IPS-18a (cell line): ENCODE data around the gene FASTK.

Source experiments
- H3K27ac ChIP-seq: one replicate; pipeline ENCODE4 v1.5.1; 2013; ENCODE audit warnings: low read length
- H3K27me3 ChIP-seq: one replicate; pipeline ENCODE4 v1.6.1; 2013; ENCODE audit warnings: mild to moderate bottlenecking, low read length; ENCODE audit not compliant: control insufficient read depth, insufficient read depth
- H3K36me3 ChIP-seq: one replicate; pipeline ENCODE4 v1.6.1; 2013; ENCODE audit warnings: low read depth, low read length; ENCODE audit not compliant: control insufficient read depth
- H3K4me1 ChIP-seq: one replicate; pipeline ENCODE4 v1.6.1; 2013; ENCODE audit warnings: low read depth, low read length; ENCODE audit not compliant: control insufficient read depth
- H3K4me3 ChIP-seq: one replicate; pipeline ENCODE4 v1.5.1; 2013; ENCODE audit warnings: low read length
- H3K9ac ChIP-seq: one replicate; pipeline ENCODE4 v1.6.1; 2013; ENCODE audit warnings: mild to moderate bottlenecking, low read length, moderate library complexity
- H3K9me3 ChIP-seq: one replicate; pipeline ENCODE4 v1.6.1; 2013; ENCODE audit warnings: low read depth, low read length; ENCODE audit not compliant: control insufficient read depth

FASTK gene

GRCh38 chr7:151104411-151105235 is 24.0 kb upstream of the FASTK start:
- Histone ChIP-seq H3K9me3 (no peaks in the 10 kb centered on the region), H3K27me3 (no peaks in the 10 kb centered on the region), H3K9ac (peak overlapping the region; percentile 28), H3K27ac (peak overlapping the region; percentile 40), H3K4me3 (peak overlapping the region; percentile 42), H3K36me3 (no peaks in the 10 kb centered on the region), H3K4me1 (peaks cover 18% of the 10 kb centered on the region)

DNA sequence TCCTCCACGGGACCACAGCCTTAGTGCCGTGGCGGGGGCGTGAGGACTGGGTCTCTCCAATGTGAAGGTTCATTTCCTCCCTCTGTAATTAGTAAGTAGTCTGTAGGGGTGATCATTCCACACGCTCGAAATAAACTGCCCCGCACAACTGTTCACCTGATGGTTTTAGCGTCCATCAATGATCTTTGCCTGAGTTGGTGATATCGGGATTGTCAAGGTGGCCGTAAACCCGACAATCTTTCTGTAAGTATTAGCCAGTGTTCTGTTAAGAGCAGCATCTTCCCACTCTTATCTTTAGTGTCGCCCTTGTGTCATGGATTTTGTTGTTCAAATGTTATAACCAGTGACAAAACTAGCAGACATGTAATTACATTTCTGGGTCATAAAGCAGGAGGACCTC is 23.4 kb upstream of the FASTK start:
- H3K27ac ChIP-seq: peak overlapping the region; percentile 40
- peak overlapping the region; percentile 28 for H3K9ac ChIP-seq
- no peaks in the 10 kb centered on the region for H3K27me3 ChIP-seq
- H3K36me3 ChIP-seq: no peaks in the 10 kb centered on the region
- no peaks in the 10 kb centered on the region for H3K9me3 ChIP-seq
- H3K4me1 ChIP-seq: peaks cover 18% of the 10 kb centered on the region
- peak overlapping the region; percentile 42 for H3K4me3 ChIP-seq

DNA sequence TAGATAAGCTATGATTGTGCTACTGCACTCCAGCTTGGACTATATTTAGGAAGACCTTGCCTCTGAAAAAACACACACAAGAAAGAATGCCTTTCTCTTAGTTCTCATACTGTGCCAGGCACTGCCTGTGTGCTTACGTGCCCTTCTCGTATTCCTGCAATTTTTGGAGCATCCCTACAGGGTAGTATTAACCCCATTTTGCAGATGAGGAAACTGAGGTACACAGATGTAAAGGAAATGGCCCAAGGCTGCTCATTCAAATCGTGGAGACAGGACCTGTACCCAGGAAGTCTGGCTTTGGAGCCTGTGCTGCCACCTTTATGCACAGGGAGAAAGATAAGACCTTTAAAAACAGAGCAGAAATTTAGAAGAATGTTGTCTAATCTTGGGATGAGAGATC is 22.4 kb upstream of the FASTK start:
- no peaks in the 10 kb centered on the region for H3K9me3 ChIP-seq
- H3K4me3 ChIP-seq: no peak overlapping the region
- peaks cover 18% of the 10 kb centered on the region for H3K4me1 ChIP-seq
- no peaks in the 10 kb centered on the region for H3K27me3 ChIP-seq
- no peaks in the 10 kb centered on the region for H3K36me3 ChIP-seq
- H3K27ac ChIP-seq: no peak overlapping the region
- no peak overlapping the region for H3K9ac ChIP-seq

DNA sequence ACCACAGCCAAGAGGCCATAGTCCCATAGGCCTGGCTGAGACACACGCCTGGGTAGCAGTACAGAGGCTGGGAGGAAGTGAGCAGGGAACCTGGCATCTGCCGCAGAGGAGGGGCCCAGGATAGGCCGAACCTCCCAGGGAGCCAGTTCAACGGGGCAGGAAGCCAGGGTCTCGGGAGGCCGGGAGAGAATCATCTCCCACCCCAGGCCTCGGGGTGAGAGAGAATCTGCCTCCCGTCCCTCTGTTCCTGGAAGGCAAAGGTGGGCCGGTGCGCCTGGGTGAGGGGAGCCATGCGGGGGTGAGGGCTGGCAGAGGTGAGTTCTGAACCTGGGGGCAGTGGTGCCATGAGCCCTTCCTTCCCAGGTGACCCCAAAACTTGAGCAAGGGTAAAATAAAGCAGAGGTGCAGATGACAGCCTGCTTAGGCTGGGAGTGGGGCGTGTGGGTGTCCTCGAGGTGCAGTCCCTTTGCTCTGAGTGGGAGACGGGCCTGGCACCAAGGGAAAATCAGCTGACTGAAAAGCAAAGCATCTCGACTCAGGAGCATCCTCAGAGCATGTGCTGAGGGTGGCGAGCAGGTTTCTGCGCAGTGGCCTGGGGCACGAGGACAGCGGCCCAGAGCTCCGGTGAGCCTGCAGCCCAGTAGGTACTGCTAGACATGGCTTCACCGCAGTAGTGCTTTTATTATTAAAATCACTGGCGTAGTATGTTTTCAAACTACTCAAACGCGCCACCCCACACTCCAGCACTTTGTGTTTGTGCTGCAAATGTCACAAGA is 21.2 kb upstream of the FASTK start:
- Histone ChIP-seq H3K9ac (no peak overlapping the region), H3K4me1 (peaks cover 18% of the 10 kb centered on the region), H3K27me3 (no peaks in the 10 kb centered on the region), H3K36me3 (no peaks in the 10 kb centered on the region), H3K9me3 (no peaks in the 10 kb centered on the region), H3K4me3 (no peak overlapping the region), H3K27ac (no peak overlapping the region)

- H3K4me3 ChIP-seq: no peak overlapping the region
- no peak overlapping the region for H3K9ac ChIP-seq
- no peaks in the 10 kb centered on the region for H3K36me3 ChIP-seq
- peaks cover 18% of the 10 kb centered on the region for H3K4me1 ChIP-seq
- H3K9me3 ChIP-seq: no peaks in the 10 kb centered on the region
- H3K27me3 ChIP-seq: no peaks in the 10 kb centered on the region
- no peak overlapping the region for H3K27ac ChIP-seq
These were observed 20.3 kb upstream of the FASTK start for GRCh38 chr7:151100921-151101320.

DNA sequence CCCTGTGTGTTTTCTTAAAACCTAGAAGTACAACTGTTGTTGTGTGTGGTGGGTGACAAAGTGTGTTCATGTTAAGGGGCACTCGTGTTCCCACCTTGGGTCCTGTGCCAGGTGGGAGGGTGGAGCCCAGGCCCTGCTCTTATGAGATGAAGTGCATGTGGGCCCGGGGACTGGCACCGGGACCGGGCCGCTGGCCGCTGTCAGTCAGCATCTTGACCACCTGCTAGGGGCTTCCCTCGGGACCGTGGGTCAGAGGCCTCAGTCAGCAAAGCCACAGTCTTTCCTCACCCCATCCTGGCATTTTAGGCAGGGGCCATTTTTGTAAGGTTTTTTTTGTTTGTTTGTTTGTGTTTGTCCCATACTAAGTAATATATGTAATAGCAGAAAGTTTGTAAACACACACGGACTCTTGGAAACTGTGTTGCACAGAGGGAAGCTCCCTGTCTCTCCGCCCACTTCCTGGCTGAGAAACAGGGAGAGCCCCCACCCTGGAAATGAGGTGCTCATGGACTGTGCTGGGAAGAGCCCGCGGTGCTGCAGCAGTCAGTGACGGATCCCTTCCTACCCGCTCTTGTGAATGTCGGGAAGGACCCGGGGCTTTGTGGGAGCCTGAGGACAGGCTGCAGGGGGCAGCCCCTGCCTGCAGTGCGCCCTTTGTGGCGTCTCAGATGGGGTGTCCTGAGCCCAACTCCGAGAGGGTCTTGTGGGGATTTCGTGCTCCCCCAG is 19.0 kb upstream of the FASTK start:
- Histone ChIP-seq H3K4me3 (no peak overlapping the region), H3K4me1 (peaks cover 12% of the 10 kb centered on the region), H3K9ac (no peak overlapping the region), H3K27me3 (no peaks in the 10 kb centered on the region), H3K27ac (no peak overlapping the region), H3K9me3 (no peaks in the 10 kb centered on the region), H3K36me3 (no peaks in the 10 kb centered on the region)

DNA sequence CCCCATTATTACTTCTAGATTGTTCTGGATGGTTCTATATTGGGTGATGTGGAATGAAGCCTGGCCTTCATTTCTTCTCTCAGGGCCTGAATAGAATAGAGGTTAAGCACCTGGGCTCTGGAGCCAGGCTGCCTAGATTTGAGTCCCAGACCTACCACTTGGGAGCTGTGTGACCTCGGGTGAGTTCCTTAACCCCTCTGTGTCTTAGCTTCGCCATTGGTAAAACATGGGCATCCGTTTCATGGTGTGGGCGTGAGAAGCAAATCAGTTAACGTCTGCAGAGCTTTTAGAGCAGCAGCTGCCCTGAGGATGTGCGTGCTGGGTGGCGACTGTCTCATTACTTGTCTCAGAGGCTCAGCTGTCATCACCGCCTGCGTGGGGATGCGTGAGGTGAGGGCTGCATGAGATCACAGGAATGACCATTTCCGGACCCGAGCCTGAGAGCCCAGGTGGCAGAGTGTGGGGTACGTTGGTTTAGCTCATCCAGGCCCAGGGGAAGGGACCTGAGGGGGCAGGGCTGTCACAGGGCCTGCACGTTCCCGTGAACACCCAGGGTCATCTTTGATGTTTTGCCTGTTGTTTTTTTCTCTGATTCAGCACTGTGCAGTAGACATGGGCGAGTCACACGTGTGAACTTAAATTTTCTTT is 15.3 kb upstream of the FASTK start:
- Histone ChIP-seq H3K9me3 (no peaks in the 10 kb centered on the region), H3K9ac (no peak overlapping the region), H3K27ac (no peak overlapping the region), H3K36me3 (no peaks in the 10 kb centered on the region), H3K4me1 (no peaks in the 10 kb centered on the region), H3K4me3 (no peak overlapping the region), H3K27me3 (no peaks in the 10 kb centered on the region)

DNA sequence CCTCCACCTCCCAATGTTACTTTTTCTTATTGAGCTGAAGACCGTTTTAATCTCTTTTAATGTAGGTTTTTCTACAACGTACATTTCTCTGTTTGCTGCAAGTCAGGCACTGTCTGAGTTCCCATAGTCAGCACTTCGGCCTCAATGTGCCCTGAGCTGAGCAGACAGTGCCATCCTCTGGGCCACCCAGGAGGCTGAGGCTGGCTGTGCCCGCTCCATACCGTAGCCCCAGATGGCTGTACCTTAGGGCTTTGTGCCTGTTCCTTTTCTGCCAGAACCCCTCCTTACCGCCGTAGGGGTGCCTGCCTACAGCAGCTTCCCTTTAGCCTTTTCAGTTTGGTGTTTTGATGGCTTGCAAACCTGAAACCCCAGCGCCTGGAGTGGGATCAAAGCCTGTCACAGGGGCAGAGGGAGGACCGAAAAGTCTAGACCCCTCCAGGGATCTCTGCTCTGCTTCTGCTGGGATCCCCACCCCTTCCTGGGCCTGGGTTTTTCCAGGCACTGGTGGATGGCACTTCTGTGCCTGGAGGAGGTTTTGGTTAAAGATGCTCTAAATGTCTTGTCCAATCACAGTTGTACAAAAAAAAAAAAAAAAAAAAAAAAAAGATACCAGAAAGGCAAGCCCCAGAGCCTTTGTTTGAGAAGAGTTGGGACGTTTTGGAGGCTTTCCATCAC is 14.7 kb upstream of the FASTK start:
- H3K27ac ChIP-seq: no peak overlapping the region
- H3K36me3 ChIP-seq: no peaks in the 10 kb centered on the region

DNA sequence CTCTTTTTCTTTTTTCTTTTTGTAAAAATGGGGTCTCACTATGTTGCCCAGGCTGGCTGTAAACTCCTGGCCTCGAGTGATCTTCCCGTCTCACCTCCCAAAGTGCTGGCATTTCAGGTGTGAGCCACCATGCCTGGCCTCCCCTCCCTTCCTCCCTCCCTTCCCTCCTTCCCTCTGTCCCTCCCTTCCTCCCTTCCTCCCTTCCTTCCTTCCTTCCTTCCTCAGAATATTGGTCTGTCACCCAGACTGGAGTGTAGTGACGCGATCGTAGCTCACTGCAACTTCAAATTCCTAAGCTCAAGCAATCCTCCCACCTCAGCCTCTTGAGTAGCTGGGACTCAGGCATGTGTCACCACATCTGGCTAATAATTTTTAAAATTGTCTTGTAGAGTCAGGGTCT is 14.1 kb upstream of the FASTK start:
- peaks cover 3% of the 10 kb centered on the region for H3K4me1 ChIP-seq
- no peak overlapping the region for H3K27ac ChIP-seq
- peaks cover 3% of the 10 kb centered on the region for H3K27me3 ChIP-seq
- no peaks in the 10 kb centered on the region for H3K36me3 ChIP-seq
- no peaks in the 10 kb centered on the region for H3K9me3 ChIP-seq
- H3K9ac ChIP-seq: no peak overlapping the region
- no peak overlapping the region for H3K4me3 ChIP-seq

More for the DNA sequence above, 14.7 kb upstream of the FASTK start:
- Histone ChIP-seq H3K27me3 (no peaks in the 10 kb centered on the region), H3K4me3 (no peak overlapping the region), H3K9ac (no peak overlapping the region), H3K9me3 (no peaks in the 10 kb centered on the region), H3K4me1 (no peaks in the 10 kb centered on the region)

GRCh38 chr7:151093748-151094147 is 13.1 kb upstream of the FASTK start:
- H3K9me3 ChIP-seq: no peaks in the 10 kb centered on the region
- no peak overlapping the region for H3K4me3 ChIP-seq
- H3K27me3 ChIP-seq: peaks cover 12% of the 10 kb centered on the region
- H3K36me3 ChIP-seq: no peaks in the 10 kb centered on the region
- H3K9ac ChIP-seq: no peak overlapping the region
- H3K4me1 ChIP-seq: peaks cover 13% of the 10 kb centered on the region
- H3K27ac ChIP-seq: no peak overlapping the region

DNA sequence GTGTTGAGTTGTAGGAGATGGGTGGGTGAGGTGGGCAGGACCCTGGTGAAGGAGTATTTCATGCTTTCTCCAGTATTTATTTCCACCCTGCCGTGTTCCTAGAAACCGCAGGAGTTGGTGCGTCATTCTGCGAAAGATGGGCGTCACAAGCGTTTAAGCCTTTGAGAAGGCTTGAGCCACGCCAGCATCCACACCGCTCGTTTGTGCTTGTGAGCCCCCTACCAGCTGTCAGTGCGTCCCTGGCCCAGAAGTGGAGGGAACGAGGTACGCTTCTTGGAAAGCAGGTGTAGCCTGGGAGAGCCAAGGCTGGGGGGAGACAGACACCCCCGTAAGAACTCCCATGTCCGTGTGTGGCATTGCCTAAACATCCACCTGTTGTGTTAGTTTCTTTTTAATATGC is 11.4 kb upstream of the FASTK start:
- H3K9ac ChIP-seq: no peak overlapping the region
- H3K27me3 ChIP-seq: peaks cover 29% of the 10 kb centered on the region
- no peak overlapping the region for H3K27ac ChIP-seq
- no peaks in the 10 kb centered on the region for H3K9me3 ChIP-seq
- no peak overlapping the region for H3K4me3 ChIP-seq
- peaks cover 24% of the 10 kb centered on the region for H3K4me1 ChIP-seq
- H3K36me3 ChIP-seq: no peaks in the 10 kb centered on the region
